ENCODE results near the gene PLPPR1.

- TF ChIP-seq RFX5 (IDR thresholded peaks at IDR 0.05; ENCODE audit: low read depth, low read length) (no peak), CEBPB (IDR thresholded peaks at IDR 0.05; ENCODE audit: low read depth, low read length) (no peak), CTCF (conservative IDR thresholded peaks at IDR 0.05; ENCODE audit: low read depth, low read length) (no peak), RCOR1 (IDR thresholded peaks at IDR 0.05; ENCODE audit: insufficient replicate concordance, low read length) (no peak), POLR2A (IDR thresholded peaks at IDR 0.05; ENCODE audit: low read depth, low read length) (no peak), FOS (IDR thresholded peaks at IDR 0.05; ENCODE audit: low read depth, low read length) (no peak), RAD21 (IDR thresholded peaks at IDR 0.05; ENCODE audit: low read length) (no peak), MAZ (IDR thresholded peaks at IDR 0.05; ENCODE audit: borderline replicate concordance, low read depth, low read length) (no peak), MXI1 (IDR thresholded peaks at IDR 0.05; ENCODE audit: borderline replicate concordance, low read depth, low read length) (no peak), SMC3 (IDR thresholded peaks at IDR 0.05; ENCODE audit: low read depth, low read length) (no peak), BHLHE40 (IDR thresholded peaks at IDR 0.05; ENCODE audit: low read depth, low read length) (no peak), ELK1 (IDR thresholded peaks at IDR 0.05; ENCODE audit: borderline replicate concordance, low read depth, low read length) (no peak), USF2 (IDR thresholded peaks at IDR 0.05; ENCODE audit: low read depth, low read length) (no peak), MAFK (IDR thresholded peaks at IDR 0.05; ENCODE audit: low read depth, low read length) (no peak)
Measured at GRCh38 chr9:101232405-101232977, 204.0 kb downstream of the PLPPR1 start.
